ENCODE data around the gene MAP3K7CL.

Gene MAP3K7CL

GRCh38 chr21:29213513-29214385, 83.3 kb downstream of the MAP3K7CL start:
- no peak for DNase-seq (ENCODE audit: low read depth, low spot score)
- ChIA-PET CTCF (no interaction called here), POLR2A (no interaction called here)

GRCh38 chr21:29215709-29216108, 85.3 kb downstream of the MAP3K7CL start:
- no peak for DNase-seq (ENCODE audit: low read depth, low spot score)
- TF ChIP-seq, protein P1, sequence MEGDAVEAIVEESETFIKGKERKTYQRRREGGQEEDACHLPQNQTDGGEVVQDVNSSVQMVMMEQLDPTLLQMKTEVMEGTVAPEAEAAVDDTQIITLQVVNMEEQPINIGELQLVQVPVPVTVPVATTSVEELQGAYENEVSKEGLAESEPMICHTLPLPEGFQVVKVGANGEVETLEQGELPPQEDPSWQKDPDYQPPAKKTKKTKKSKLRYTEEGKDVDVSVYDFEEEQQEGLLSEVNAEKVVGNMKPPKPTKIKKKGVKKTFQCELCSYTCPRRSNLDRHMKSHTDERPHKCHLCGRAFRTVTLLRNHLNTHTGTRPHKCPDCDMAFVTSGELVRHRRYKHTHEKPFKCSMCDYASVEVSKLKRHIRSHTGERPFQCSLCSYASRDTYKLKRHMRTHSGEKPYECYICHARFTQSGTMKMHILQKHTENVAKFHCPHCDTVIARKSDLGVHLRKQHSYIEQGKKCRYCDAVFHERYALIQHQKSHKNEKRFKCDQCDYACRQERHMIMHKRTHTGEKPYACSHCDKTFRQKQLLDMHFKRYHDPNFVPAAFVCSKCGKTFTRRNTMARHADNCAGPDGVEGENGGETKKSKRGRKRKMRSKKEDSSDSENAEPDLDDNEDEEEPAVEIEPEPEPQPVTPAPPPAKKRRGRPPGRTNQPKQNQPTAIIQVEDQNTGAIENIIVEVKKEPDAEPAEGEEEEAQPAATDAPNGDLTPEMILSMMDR (IDR thresholded peaks at IDR 0.05; ENCODE audit: insufficient read depth, low read length, missing control alignments) = no peak
- H3K4me3 ChIP-seq (ENCODE audit: low read depth, low read length) = no peak overlapping the region
- ChIA-PET CTCF (no interaction called here), POLR2A (no interaction called here)

More at GRCh38 chr21:29213513-29214385, 83.3 kb downstream of the MAP3K7CL start:
- TF ChIP-seq, protein P1 (IDR thresholded peaks at IDR 0.05; ENCODE audit: insufficient read depth, low read length, missing control alignments) = no peak
- no peak overlapping the region for H3K4me3 ChIP-seq (ENCODE audit: low read depth, low read length)

DNA sequence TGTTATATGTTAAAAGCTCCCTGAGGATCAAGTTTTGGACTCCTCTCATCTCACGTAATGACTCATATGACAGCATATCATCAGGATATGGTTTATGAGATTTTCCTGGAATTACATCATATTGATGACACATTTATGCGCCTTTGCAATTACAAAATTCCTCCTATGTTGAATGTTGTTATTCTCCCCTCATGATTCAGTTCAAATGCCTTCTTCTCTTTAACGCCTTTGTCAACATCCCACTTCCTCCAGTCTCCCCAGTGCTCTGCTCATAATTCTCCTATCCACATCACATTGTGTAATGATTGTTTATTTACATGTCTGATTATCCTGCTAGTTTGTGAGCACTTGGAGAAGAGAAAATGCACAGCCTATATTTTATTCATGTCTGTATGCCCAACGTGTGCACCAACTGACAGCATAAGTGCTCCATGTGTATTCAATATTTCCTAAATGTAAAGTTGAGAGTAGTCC, 87.4 kb downstream of the MAP3K7CL start:
- peak; percentile 98 for DNase-seq (ENCODE audit: low read depth, low spot score)
- ChIA-PET CTCF (interaction anchor here (1.0 to 1.3 kb wide), 2 partner anchors 21 to 82 kb away, joined by 3 read pairs; no protein-coding TSS in a partner anchor), POLR2A (interaction anchor here (0.6 to 1.7 kb wide), 4 partner anchors 8 to 82 kb away, joined by 3 to 10 read pairs (median 6); no protein-coding TSS in a partner anchor)
- H3K4me3 ChIP-seq (ENCODE audit: low read depth, low read length) = no peak overlapping the region
- TF ChIP-seq, protein P1 (IDR thresholded peaks at IDR 0.05; ENCODE audit: insufficient read depth, low read length, missing control alignments) = no peak

GRCh38 chr21:29218749-29219148, 88.3 kb downstream of the MAP3K7CL start:
- CTCF ChIA-PET = interaction anchor here (1.0 to 1.3 kb wide), 3 partner anchors 20 to 82 kb away, joined by 3 read pairs; no protein-coding TSS in a partner anchor
- DNase-seq (ENCODE audit: low read depth, low spot score) = no peak
- POLR2A ChIA-PET = interaction anchor here (1.7 kb wide), 1 partner anchor 10 kb away, joined by 10 read pairs; no protein-coding TSS in a partner anchor
- TF ChIP-seq, protein P1 (IDR thresholded peaks at IDR 0.05; ENCODE audit: insufficient read depth, low read length, missing control alignments) = no peak
- H3K4me3 ChIP-seq (ENCODE audit: low read depth, low read length) = no peak overlapping the region

DNA sequence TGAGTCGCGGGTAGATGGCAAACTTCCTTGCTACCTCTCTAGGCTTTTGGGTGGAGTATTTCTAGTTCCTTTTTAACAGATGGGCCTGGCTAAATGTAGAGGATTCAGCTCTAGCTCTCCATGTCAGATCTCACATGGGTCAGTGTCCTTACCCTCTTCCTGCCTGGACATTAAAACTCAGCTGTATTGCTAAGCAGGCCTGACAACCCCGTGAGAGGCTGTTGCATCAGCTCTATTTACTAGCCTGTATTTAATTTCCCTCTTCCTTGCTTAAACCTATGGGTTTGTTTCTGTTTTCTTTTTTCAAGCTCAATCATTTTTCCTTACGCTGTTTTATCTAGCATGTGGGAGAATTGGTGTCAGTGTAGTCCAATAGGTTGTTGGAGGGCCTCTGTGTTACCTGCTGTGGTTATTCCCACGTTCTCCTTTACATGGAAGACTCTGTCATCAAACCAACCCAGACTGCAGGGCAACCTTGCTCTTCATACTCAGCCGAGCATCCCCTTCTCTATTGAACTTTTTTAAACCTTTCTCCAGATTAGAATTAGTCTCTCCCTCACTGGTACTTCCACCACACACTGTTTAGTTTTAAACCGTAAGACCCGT, 88.8 kb downstream of the MAP3K7CL start:
- no peak for DNase-seq (ENCODE audit: low read depth, low spot score)
- ChIA-PET POLR2A (no interaction called here), CTCF (interaction anchor here (1.3 kb wide), 2 partner anchors 32 to 81 kb away, joined by 3 read pairs; no protein-coding TSS in a partner anchor)
- TF ChIP-seq, protein P1 (IDR thresholded peaks at IDR 0.05; ENCODE audit: insufficient read depth, low read length, missing control alignments) = no peak
- H3K4me3 ChIP-seq (ENCODE audit: low read depth, low read length) = no peak overlapping the region
